ENCODE results near the gene SLIT3. TPM values are rescaled to one million over a fixed set of nuclear protein-coding genes. Genes with fewer than 3 reads are reported as not detected.

SLIT3 gene
- total and polyA plus RNA-seq, 2 donors (not counting 3 experiments of a cell fraction or from before 2014, with no cell fraction given), result 0.90 to 1.0 TPM

DNA sequence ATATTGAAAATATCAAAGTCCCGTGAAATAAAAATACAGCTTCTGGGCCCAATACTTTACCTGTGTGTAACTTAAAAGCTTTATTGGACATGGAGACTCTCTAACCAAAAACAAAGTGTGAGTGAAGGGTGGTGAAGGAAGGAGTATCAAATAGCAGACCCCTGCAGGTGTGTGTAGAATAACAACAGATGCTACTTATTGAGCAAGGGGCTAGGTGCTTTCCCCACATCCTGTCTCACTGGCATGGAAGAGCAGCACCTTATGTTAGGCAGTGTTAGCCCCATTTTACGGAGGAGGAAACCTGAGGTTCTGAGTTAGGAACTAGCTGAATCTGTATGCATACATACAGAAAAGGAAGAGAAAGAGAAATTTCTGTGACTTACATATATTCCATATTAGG lies 21.8 kb downstream of the SLIT3 start:
- H3K4me1 ChIP-seq (ENCODE audit: control insufficient read depth, extremely low read depth, insufficient read depth, low read length), result no peaks in the 10 kb centered on the region
- H4K20me1 ChIP-seq (replicated peaks; ENCODE audit: control insufficient read depth, extremely low read depth, insufficient read depth, low read length), result no peaks in the 10 kb centered on the region
- dilution Hi-C loops (cut with MboI; ENCODE audit: extremely low pct_ligation_motif_present, low sequenced_read_pairs) (no loop called here), intact Hi-C loops (cut with micrococcal nuclease) (no loop called here)
- no peaks in the 10 kb centered on the region for H3K36me3 ChIP-seq (ENCODE audit: control insufficient read depth in 2 of 2, extremely low read depth in 1 of 2, insufficient read depth in 2 of 2, low read length in 2 of 2)
- no peaks in the 10 kb centered on the region for H3K9me1 ChIP-seq (replicated peaks; ENCODE audit: control insufficient read depth, extremely low read depth, insufficient read depth, low read length)
- H3K27ac ChIP-seq (ENCODE audit: insufficient read depth, low read depth, low read length), result no peak overlapping the region
- H3K27me3 ChIP-seq (ENCODE audit: control insufficient read depth in 2 of 2, insufficient read depth in 2 of 2, low read length in 2 of 2), result no peaks in the 10 kb centered on the region
- no peak overlapping the region for H3K4me2 ChIP-seq (ENCODE audit: insufficient read depth, low read length)
- H3K79me2 ChIP-seq (ENCODE audit: control insufficient read depth, insufficient read depth, low read length), result no peaks in the 10 kb centered on the region
- H2AFZ ChIP-seq (ENCODE audit: low read depth, low read length), result no peak overlapping the region
- POLR2A ChIA-PET, result no interaction called here
- TF ChIP-seq POLR2A (IDR thresholded peaks at IDR 0.05; ENCODE audit: low read depth, low read length) (no peak), POLR2AphosphoS5 (IDR thresholded peaks at IDR 0.05; ENCODE audit: insufficient read depth, low read depth, low read length) (no peak), EZH2 (IDR thresholded peaks at IDR 0.05; ENCODE audit: borderline replicate concordance, low read depth, low read length, severe bottlenecking) (no peak), FOS (IDR thresholded peaks at IDR 0.05; ENCODE audit: borderline replicate concordance, insufficient read depth, low read length) (no peak)
- TF ChIP-seq, protein P1, sequence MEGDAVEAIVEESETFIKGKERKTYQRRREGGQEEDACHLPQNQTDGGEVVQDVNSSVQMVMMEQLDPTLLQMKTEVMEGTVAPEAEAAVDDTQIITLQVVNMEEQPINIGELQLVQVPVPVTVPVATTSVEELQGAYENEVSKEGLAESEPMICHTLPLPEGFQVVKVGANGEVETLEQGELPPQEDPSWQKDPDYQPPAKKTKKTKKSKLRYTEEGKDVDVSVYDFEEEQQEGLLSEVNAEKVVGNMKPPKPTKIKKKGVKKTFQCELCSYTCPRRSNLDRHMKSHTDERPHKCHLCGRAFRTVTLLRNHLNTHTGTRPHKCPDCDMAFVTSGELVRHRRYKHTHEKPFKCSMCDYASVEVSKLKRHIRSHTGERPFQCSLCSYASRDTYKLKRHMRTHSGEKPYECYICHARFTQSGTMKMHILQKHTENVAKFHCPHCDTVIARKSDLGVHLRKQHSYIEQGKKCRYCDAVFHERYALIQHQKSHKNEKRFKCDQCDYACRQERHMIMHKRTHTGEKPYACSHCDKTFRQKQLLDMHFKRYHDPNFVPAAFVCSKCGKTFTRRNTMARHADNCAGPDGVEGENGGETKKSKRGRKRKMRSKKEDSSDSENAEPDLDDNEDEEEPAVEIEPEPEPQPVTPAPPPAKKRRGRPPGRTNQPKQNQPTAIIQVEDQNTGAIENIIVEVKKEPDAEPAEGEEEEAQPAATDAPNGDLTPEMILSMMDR (IDR thresholded peaks at IDR 0.05; ENCODE audit: extremely low read depth in 1 of 2, insufficient read depth in 1 of 2, low read depth in 1 of 2, low read length in 2 of 2), result no peak
- H3K9ac ChIP-seq (replicated peaks; ENCODE audit: extremely low read depth, insufficient read depth, low read length), result no peak overlapping the region
- BruUV-seq (replicated peaks), result no TSS peak
- no peaks in the 10 kb centered on the region for H3K9me3 ChIP-seq (replicated peaks; ENCODE audit: control insufficient read depth, insufficient read depth, low read length)
- no peak overlapping the region for H3K4me3 ChIP-seq (replicated peaks in 1 of 3; ENCODE audit: insufficient read depth in 1 of 3, low read depth in 1 of 3, low read length in 3 of 3)
- no peak for DNase-seq (ENCODE audit: low read depth, low spot score)
- CTCF ChIA-PET, result no interaction called here
- no peak for FAIRE-seq

DNA sequence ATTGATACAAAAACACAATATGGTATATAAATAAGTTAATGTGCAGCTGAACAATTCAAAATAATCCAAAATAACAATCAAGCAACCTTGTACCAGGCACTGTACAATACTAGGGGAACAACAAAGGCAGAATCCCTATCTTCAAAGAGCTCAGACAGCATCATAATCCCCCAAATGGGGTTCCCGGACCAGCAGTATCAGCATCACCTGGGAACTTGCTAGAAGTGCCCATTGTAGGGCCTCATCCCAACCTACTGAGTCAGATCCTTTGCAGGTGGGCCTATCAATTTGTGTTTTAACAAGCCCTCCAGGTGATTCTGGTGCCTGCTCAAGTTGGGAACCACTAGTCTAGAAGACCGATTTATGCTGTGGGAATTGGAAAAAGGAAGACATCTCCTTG lies 27.1 kb downstream of the SLIT3 start:
- FAIRE-seq, result no peak
- intact Hi-C loops (cut with micrococcal nuclease) (no loop called here), dilution Hi-C loops (cut with MboI; ENCODE audit: extremely low pct_ligation_motif_present, low sequenced_read_pairs) (no loop called here)
- H3K79me2 ChIP-seq (ENCODE audit: control insufficient read depth, insufficient read depth, low read length), result no peaks in the 10 kb centered on the region
- no peak for DNase-seq (ENCODE audit: low read depth, low spot score)
- POLR2A ChIA-PET, result no interaction called here
- no TSS peak for BruUV-seq (replicated peaks)
- no peak overlapping the region for H3K4me2 ChIP-seq (ENCODE audit: insufficient read depth, low read length)
- no peak overlapping the region for H3K9ac ChIP-seq (replicated peaks; ENCODE audit: extremely low read depth, insufficient read depth, low read length)
- H4K20me1 ChIP-seq (replicated peaks; ENCODE audit: control insufficient read depth, extremely low read depth, insufficient read depth, low read length), result no peaks in the 10 kb centered on the region
- CTCF ChIA-PET, result no interaction called here
- H3K27me3 ChIP-seq (ENCODE audit: control insufficient read depth in 2 of 2, insufficient read depth in 2 of 2, low read length in 2 of 2), result no peaks in the 10 kb centered on the region
- no peaks in the 10 kb centered on the region for H3K9me1 ChIP-seq (replicated peaks; ENCODE audit: control insufficient read depth, extremely low read depth, insufficient read depth, low read length)
- no peak overlapping the region for H3K27ac ChIP-seq (ENCODE audit: insufficient read depth, low read depth, low read length)
- H3K9me3 ChIP-seq (replicated peaks; ENCODE audit: control insufficient read depth, insufficient read depth, low read length), result no peaks in the 10 kb centered on the region
- H3K4me1 ChIP-seq (ENCODE audit: control insufficient read depth, extremely low read depth, insufficient read depth, low read length), result no peaks in the 10 kb centered on the region
- H3K36me3 ChIP-seq (ENCODE audit: control insufficient read depth in 2 of 2, extremely low read depth in 1 of 2, insufficient read depth in 2 of 2, low read length in 2 of 2), result no peaks in the 10 kb centered on the region
- H2AFZ ChIP-seq (ENCODE audit: low read depth, low read length), result no peak overlapping the region
- no peak for TF ChIP-seq POLR2AphosphoS5 (IDR thresholded peaks at IDR 0.05; ENCODE audit: insufficient read depth, low read depth, low read length)
- TF ChIP-seq JUN (IDR thresholded peaks at IDR 0.05; ENCODE audit: borderline replicate concordance, insufficient read depth, insufficient read length, low read depth), result no peak
- TF ChIP-seq EZH2 (IDR thresholded peaks at IDR 0.05; ENCODE audit: borderline replicate concordance, low read depth, low read length, severe bottlenecking), result no peak
- TF ChIP-seq MYC (IDR thresholded peaks at IDR 0.05; ENCODE audit: low read depth, low read length), result no peak
- no peak for TF ChIP-seq GATA2 (IDR thresholded peaks at IDR 0.05; ENCODE audit: insufficient read depth, insufficient read length, low read depth, low read length)
- TF ChIP-seq, protein P1 (IDR thresholded peaks at IDR 0.05; ENCODE audit: extremely low read depth in 1 of 2, insufficient read depth in 1 of 2, low read depth in 1 of 2, low read length in 2 of 2), result no peak
- TF ChIP-seq FOS (IDR thresholded peaks at IDR 0.05; ENCODE audit: borderline replicate concordance, insufficient read depth, low read length), result no peak
- TF ChIP-seq POLR2A (IDR thresholded peaks at IDR 0.05; ENCODE audit: low read depth, low read length), result no peak
- TF ChIP-seq, protein P2, sequence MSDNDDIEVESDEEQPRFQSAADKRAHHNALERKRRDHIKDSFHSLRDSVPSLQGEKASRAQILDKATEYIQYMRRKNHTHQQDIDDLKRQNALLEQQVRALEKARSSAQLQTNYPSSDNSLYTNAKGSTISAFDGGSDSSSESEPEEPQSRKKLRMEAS (IDR thresholded peaks at IDR 0.05; ENCODE audit: insufficient read depth, insufficient read length), result no peak
- H3K4me3 ChIP-seq (replicated peaks in 1 of 3; ENCODE audit: insufficient read depth in 1 of 3, low read depth in 1 of 3, low read length in 3 of 3), result no peak overlapping the region
